Activated CD8-positive, alpha-beta T cell treated with anti-CD3 and anti-CD28 coated beads, Interleukin-2, amount 10 ng/mL, durations not matched to agents 7 days and 5 days (primary cell): Measurements from ENCODE around the gene CWC27. TPM values are rescaled to one million over a fixed set of nuclear protein-coding genes. Genes with fewer than 3 reads are reported as not detected.
"Not testable (repeated sequence)": the region's sequence is repeated elsewhere in the genome, so short reads cannot be mapped to it uniquely, and the experiment has no call there.

Experiments used
- ATAC-seq: fragments of 150-1000 bp; cut with Tn5 transposase; one replicate; pipeline ENCODE4 v1.10.0; 2021; ENCODE audit warnings: moderate library complexity
- CTCF ChIA-PET: fragments of 350-600 bp; sonication (Branson Sonifier 250); formaldehyde crosslinking; loops from one replicate; lab custom pipeline; 2021; ENCODE audit warnings: antibody characterized with exemption; lab: Charles Lee
- POLR2A ChIA-PET: fragments of 350-600 bp; sonication (Branson Sonifier 250); formaldehyde crosslinking; loops from one replicate; lab custom pipeline; 2021; ENCODE audit warnings: antibody characterized with exemption; lab: Charles Lee
- DNase-seq: peaks from one replicate; pipeline ENCODE4 v3.0.0-alpha.2; 2020
- H3K27ac Mint-ChIP-seq: one replicate; pipeline ENCODE4 v1.8.0; 2021; ENCODE audit warnings: mild to moderate bottlenecking, mixed read lengths
- H3K27me3 Mint-ChIP-seq: one replicate; pipeline ENCODE4 v1.8.0; 2021; ENCODE audit warnings: low read depth, mixed read lengths
- H3K36me3 Mint-ChIP-seq: one replicate; pipeline ENCODE4 v1.8.0; 2021; ENCODE audit warnings: low read depth, mixed read lengths
- H3K4me1 Mint-ChIP-seq: one replicate; pipeline ENCODE4 v1.8.0; 2021; ENCODE audit warnings: low read depth, mixed read lengths
- H3K4me3 Mint-ChIP-seq: one replicate; pipeline ENCODE4 v1.8.0; 2021; ENCODE audit warnings: mild to moderate bottlenecking, mixed read lengths
- H3K9me3 Mint-ChIP-seq: one replicate; pipeline ENCODE4 v1.8.0; 2022; ENCODE audit warnings: mixed read lengths; ENCODE audit not compliant: insufficient read depth
- total RNA-seq, 2 experiments: library from RNA; stranded (reverse); gene quantifications; one replicate each; pipeline ENCODE4 v1.2.3, GENCODE V29; 2021

CWC27 gene
- total RNA-seq, 2 experiments from 2014 or later, result 23.2 to 23.7 TPM

- peaks cover 3% of the 10 kb centered on the region for H3K4me1 Mint-ChIP-seq
- peaks cover 7% of the 10 kb centered on the region for H3K36me3 Mint-ChIP-seq
- H3K27me3 Mint-ChIP-seq, result no peaks in the 10 kb centered on the region
- no peak overlapping the region for H3K4me3 Mint-ChIP-seq
- DNase-seq (no peak), ATAC-seq (no peak)
- H3K27ac Mint-ChIP-seq, result no peak overlapping the region
- ChIA-PET CTCF (interaction anchor here (1.8 kb wide), 1 partner anchor 12 kb away, joined by 8 read pairs; no protein-coding TSS in a partner anchor), POLR2A (no interaction called here)
- no peaks in the 10 kb centered on the region for H3K9me3 Mint-ChIP-seq
Measured at GRCh38 chr5:64822320-64822719, 53.6 kb downstream of the CWC27 start.

- DNase-seq, result no peak
- Mint-ChIP-seq H3K4me3 (no peak overlapping the region), H3K27me3 (no peaks in the 10 kb centered on the region), H3K4me1 (peaks cover 3% of the 10 kb centered on the region), H3K9me3 (no peaks in the 10 kb centered on the region), H3K36me3 (peaks cover 12% of the 10 kb centered on the region), H3K27ac (no peak overlapping the region)
- no peak for ATAC-seq
- ChIA-PET CTCF (no interaction called here), POLR2A (no interaction called here)
Measured at GRCh38 chr5:64826541-64826940, 57.8 kb downstream of the CWC27 start.

- no peak overlapping the region for H3K27ac Mint-ChIP-seq
- no peak for DNase-seq
- no peaks in the 10 kb centered on the region for H3K9me3 Mint-ChIP-seq
- ChIA-PET POLR2A (no interaction called here), CTCF (no interaction called here)
- no peaks in the 10 kb centered on the region for H3K27me3 Mint-ChIP-seq
- ATAC-seq, result no peak
- peaks cover 12% of the 10 kb centered on the region for H3K36me3 Mint-ChIP-seq
- H3K4me1 Mint-ChIP-seq, result no peaks in the 10 kb centered on the region
- no peak overlapping the region for H3K4me3 Mint-ChIP-seq
Measured at GRCh38 chr5:64827703-64828102, 59.0 kb downstream of the CWC27 start.

- H3K4me3 Mint-ChIP-seq, H3K9me3 Mint-ChIP-seq, H3K4me1 Mint-ChIP-seq, H3K27ac Mint-ChIP-seq, POLR2A ChIA-PET, CTCF ChIA-PET, H3K27me3 Mint-ChIP-seq, ATAC-seq, DNase-seq: not testable (repeated sequence)
- peaks cover 12% of the 10 kb centered on the region for H3K36me3 Mint-ChIP-seq
Measured at GRCh38 chr5:64830650-64831049, 61.9 kb downstream of the CWC27 start.

- Mint-ChIP-seq H3K9me3 (no peaks in the 10 kb centered on the region), H3K4me3 (no peak overlapping the region), H3K27me3 (no peaks in the 10 kb centered on the region), H3K36me3 (peaks cover 12% of the 10 kb centered on the region), H3K27ac (no peak overlapping the region), H3K4me1 (no peaks in the 10 kb centered on the region)
- POLR2A ChIA-PET, result no interaction called here
- ATAC-seq (no peak), DNase-seq (no peak)
- CTCF ChIA-PET, result no interaction called here
Measured at GRCh38 chr5:64831996-64832395, 63.3 kb downstream of the CWC27 start.

- Mint-ChIP-seq H3K27me3 (no peaks in the 10 kb centered on the region), H3K27ac (no peak overlapping the region), H3K9me3 (no peaks in the 10 kb centered on the region), H3K36me3 (peaks cover 10% of the 10 kb centered on the region), H3K4me1 (no peaks in the 10 kb centered on the region), H3K4me3 (no peak overlapping the region)
- DNase-seq, result no peak
- POLR2A ChIA-PET, result no interaction called here
- CTCF ChIA-PET, result interaction anchor here (1.2 kb wide), 1 partner anchor 11 kb away, joined by 3 read pairs; no protein-coding TSS in a partner anchor
- ATAC-seq, result no peak
Measured at GRCh38 chr5:64834037-64834436, 65.3 kb downstream of the CWC27 start.

- no peak for DNase-seq
- ATAC-seq, result no peak
- CTCF ChIA-PET, result interaction anchor here (1.2 kb wide), 1 partner anchor 11 kb away, joined by 3 read pairs; no protein-coding TSS in a partner anchor
- H3K36me3 Mint-ChIP-seq, result peaks cover 8% of the 10 kb centered on the region
- POLR2A ChIA-PET, result no interaction called here
- no peak overlapping the region for H3K4me3 Mint-ChIP-seq
- H3K4me1 Mint-ChIP-seq, result no peaks in the 10 kb centered on the region
- no peaks in the 10 kb centered on the region for H3K27me3 Mint-ChIP-seq
- H3K9me3 Mint-ChIP-seq, result no peaks in the 10 kb centered on the region
- no peak overlapping the region for H3K27ac Mint-ChIP-seq
Measured at GRCh38 chr5:64834611-64835010, 65.9 kb downstream of the CWC27 start.

- no peak overlapping the region for H3K27ac Mint-ChIP-seq
- H3K27me3 Mint-ChIP-seq, result no peaks in the 10 kb centered on the region
- no peaks in the 10 kb centered on the region for H3K9me3 Mint-ChIP-seq
- no peak overlapping the region for H3K4me3 Mint-ChIP-seq
- no peak for ATAC-seq
- POLR2A ChIA-PET, result no interaction called here
- H3K36me3 Mint-ChIP-seq, result peaks cover 9% of the 10 kb centered on the region
- CTCF ChIA-PET, result no interaction called here
- no peaks in the 10 kb centered on the region for H3K4me1 Mint-ChIP-seq
- no peak for DNase-seq
Measured at GRCh38 chr5:64835266-64835665, 66.5 kb downstream of the CWC27 start.

GRCh38 chr5:64836190-64836755 is 67.5 kb downstream of the CWC27 start:
- ChIA-PET POLR2A (no interaction called here), CTCF (no interaction called here)
- ATAC-seq (no peak), DNase-seq (no peak)
- Mint-ChIP-seq H3K27me3 (no peaks in the 10 kb centered on the region), H3K9me3 (peaks cover 3% of the 10 kb centered on the region), H3K27ac (no peak overlapping the region), H3K4me3 (no peak overlapping the region), H3K36me3 (peaks cover 11% of the 10 kb centered on the region), H3K4me1 (no peaks in the 10 kb centered on the region)

GRCh38 chr5:64836786-64837185 is 68.1 kb downstream of the CWC27 start:
- ChIA-PET CTCF (no interaction called here), POLR2A (no interaction called here)
- Mint-ChIP-seq H3K4me3 (no peak overlapping the region), H3K36me3 (peaks cover 14% of the 10 kb centered on the region), H3K27me3 (no peaks in the 10 kb centered on the region), H3K9me3 (peaks cover 3% of the 10 kb centered on the region), H3K4me1 (no peaks in the 10 kb centered on the region), H3K27ac (no peak overlapping the region)
- ATAC-seq (no peak), DNase-seq (no peak)

GRCh38 chr5:64838376-64838775 is 69.6 kb downstream of the CWC27 start:
- Mint-ChIP-seq H3K4me1 (no peaks in the 10 kb centered on the region), H3K27ac (no peak overlapping the region), H3K9me3 (peaks cover 3% of the 10 kb centered on the region), H3K4me3 (no peak overlapping the region), H3K27me3 (no peaks in the 10 kb centered on the region), H3K36me3 (peaks cover 14% of the 10 kb centered on the region)
- DNase-seq, result no peak
- no peak for ATAC-seq
- CTCF ChIA-PET, result interaction anchor here (0.7 kb wide), 1 partner anchor 1943 kb away, joined by 3 read pairs; no protein-coding TSS in a partner anchor
- POLR2A ChIA-PET, result no interaction called here

- H3K27me3 Mint-ChIP-seq, result no peaks in the 10 kb centered on the region
- no peaks in the 10 kb centered on the region for H3K4me1 Mint-ChIP-seq
- DNase-seq (no peak), ATAC-seq (no peak)
- POLR2A ChIA-PET, result no interaction called here
- H3K27ac Mint-ChIP-seq, result no peak overlapping the region
- CTCF ChIA-PET, result interaction anchor here (0.7 kb wide), 1 partner anchor 1943 kb away, joined by 3 read pairs; no protein-coding TSS in a partner anchor
- peaks cover 15% of the 10 kb centered on the region for H3K36me3 Mint-ChIP-seq
- H3K4me3 Mint-ChIP-seq, result no peak overlapping the region
- H3K9me3 Mint-ChIP-seq, result peaks cover 3% of the 10 kb centered on the region
Measured at GRCh38 chr5:64838803-64839202, 70.1 kb downstream of the CWC27 start.
